Retinal pigment epithelial cell (primary cell): ENCODE results near the gene B3GLCT.
"Not testable (repeated sequence)": the region's sequence is repeated elsewhere in the genome, so short reads cannot be mapped to it uniquely, and the experiment has no call there.

ENCODE experiments used
- DNase-seq: peaks from one replicate; pipeline ENCODE4 v3.0.0-alpha.2; 2010; ENCODE audit warnings: low read depth
- H3K4me3 ChIP-seq: 2 replicates; pipeline ENCODE4 v1.5.1; 2011; ENCODE audit warnings: mild to moderate bottlenecking, low read length, control low read depth, moderate library complexity
- CTCF ChIP-seq: conservative IDR thresholded peaks from 2 replicates; pipeline ENCODE4 v1.5.1; 2011; ENCODE audit warnings: low read depth, low read length, control low read depth, inconsistent platforms

B3GLCT gene

GRCh38 chr13:31172535-31172934 lies 27.2 kb upstream of the B3GLCT start:
- TF ChIP-seq CTCF: no peak
- peak; percentile 93 for DNase-seq
- H3K4me3 ChIP-seq: no peak overlapping the region

GRCh38 chr13:31174018-31174417 lies 25.8 kb upstream of the B3GLCT start:
- DNase-seq: no peak
- H3K4me3 ChIP-seq: no peak overlapping the region
- TF ChIP-seq CTCF: peak; percentile 20

- no peak for DNase-seq
- no peak overlapping the region for H3K4me3 ChIP-seq
- TF ChIP-seq CTCF: no peak
Observed at GRCh38 chr13:31175847-31176532, 23.8 kb upstream of the B3GLCT start.

- not testable (repeated sequence) for H3K4me3 ChIP-seq, DNase-seq
Observed at GRCh38 chr13:31177813-31178495, 21.8 kb upstream of the B3GLCT start.

GRCh38 chr13:31179241-31179640 lies 20.5 kb upstream of the B3GLCT start:
- no peak overlapping the region for H3K4me3 ChIP-seq
- no peak for TF ChIP-seq CTCF
- DNase-seq: no peak

GRCh38 chr13:31179754-31180153 lies 20.0 kb upstream of the B3GLCT start:
- H3K4me3 ChIP-seq: no peak overlapping the region
- no peak for TF ChIP-seq CTCF
- DNase-seq: no peak

- DNase-seq: no peak
- TF ChIP-seq CTCF: no peak
- H3K4me3 ChIP-seq: no peak overlapping the region
Observed at GRCh38 chr13:31182987-31183386, 16.8 kb upstream of the B3GLCT start.
